SK-N-SH (cell line): ENCODE measurements around the gene HIPK1. TPM values are rescaled to one million over a fixed set of nuclear protein-coding genes. Genes with fewer than 3 reads are reported as not detected.

ENCODE experiments used
- CTCF ChIA-PET: fragments of 300-600, 350-600 bp; formaldehyde crosslinking; extraction: SDS; loops from one replicate; lab custom pipeline; 2021; lab: Yijun Ruan, JAX
- POLR2A ChIA-PET: fragments of 350-600 bp; sonication (Branson Sonifier 250); formaldehyde crosslinking; extraction: SDS; loops from one replicate; lab custom pipeline; 2020; ENCODE audit warnings: antibody characterized with exemption, inconsistent platforms; lab: Yijun Ruan, JAX
- DNase-seq: peaks from one replicate; pipeline ENCODE4 v3.0.0; 2012
- H2AFZ ChIP-seq: fragments of 200-600 bp; sonication (generic); 2 replicates; pipeline ENCODE4 v1.8.1; 2016; ENCODE audit warnings: antibody characterized with exemption, mild to moderate bottlenecking, low read depth
- H3F3A ChIP-seq: fragments of 200-600 bp; sonication (generic); replicated peaks from 2 replicates; pipeline ENCODE3; 2016; ENCODE audit warnings: antibody characterized with exemption, mild to moderate bottlenecking; ENCODE audit not compliant: insufficient read depth
- H3K27ac ChIP-seq, 2 experiments: fragments of 200-500 bp in 1 of 2; fragments of 200-600 bp in 1 of 2; sonication (Bioruptor generic) in 1 of 2; sonication (generic), shearing (Covaris generic) in 1 of 2; 2 replicates each; pipeline versions ENCODE4 v1.5.1 to v1.6.1; 2014 to 2016; ENCODE audit warnings: low read depth in 2 of 2, inconsistent platforms in 1 of 2, low read length in 1 of 2, mild to moderate bottlenecking in 1 of 2, mixed read lengths in 1 of 2
- H3K27me3 ChIP-seq: fragments of 200-600 bp; sonication (generic), shearing (Covaris generic); 2 replicates; pipeline ENCODE4 v1.6.1; 2016; ENCODE audit warnings: mixed run types; ENCODE audit not compliant: insufficient read depth
- H3K36me3 ChIP-seq, 2 experiments: fragments of 200-500 bp in 1 of 2; fragments of 200-600 bp in 1 of 2; sonication (Bioruptor generic) in 1 of 2; sonication (generic) in 1 of 2; replicated peaks in 1 of 2; 2 replicates each; pipeline versions ENCODE3 to v1.5.1; 2014 to 2016; ENCODE audit warnings: low read length in 1 of 2, mild to moderate bottlenecking in 1 of 2; ENCODE audit not compliant: insufficient read depth in 2 of 2, control insufficient read depth in 1 of 2
- H3K4me1 ChIP-seq, 2 experiments: fragments of 200-500 bp in 1 of 2; fragments of 200-600 bp in 1 of 2; sonication (Bioruptor generic) in 1 of 2; sonication (generic), shearing (Covaris generic) in 1 of 2; 2 replicates each; pipeline versions ENCODE4 v1.5.1 to v1.6.1; 2014 to 2016; ENCODE audit warnings: low read depth in 1 of 2, low read length in 1 of 2, mixed run types in 1 of 2; ENCODE audit not compliant: insufficient read depth in 2 of 2, control insufficient read depth in 1 of 2
- H3K4me2 ChIP-seq: fragments of 200-600 bp; sonication (generic), shearing (Covaris generic); 2 replicates; pipeline ENCODE4 v1.6.1; 2017; ENCODE audit warnings: mixed run types
- H3K4me3 ChIP-seq, 2 experiments: fragments of 200-500 bp in 1 of 2; fragments of 200-600 bp in 1 of 2; sonication (Bioruptor generic) in 1 of 2; sonication (generic), shearing (Covaris generic) in 1 of 2; 2 replicates each; pipeline versions ENCODE4 v1.5.1 to v1.8.1; 2014 to 2016; ENCODE audit warnings: low read depth in 2 of 2, inconsistent platforms in 1 of 2, low read length in 1 of 2, mild to moderate bottlenecking in 1 of 2, mixed read lengths in 1 of 2, moderate library complexity in 1 of 2
- H3K79me2 ChIP-seq: fragments of 200-600 bp; sonication (generic); 2 replicates; pipeline ENCODE4 v1.8.1; 2017; ENCODE audit warnings: mild to moderate bottlenecking; ENCODE audit not compliant: insufficient read depth
- H3K9ac ChIP-seq: fragments of 200-600 bp; sonication (generic); 2 replicates; pipeline ENCODE4 v1.6.1; 2017; ENCODE audit warnings: mixed run types
- H3K9me2 ChIP-seq: fragments of 200-600 bp; sonication (generic); 2 replicates; pipeline ENCODE4 v1.6.1; 2017; ENCODE audit warnings: mixed run types
- H3K9me3 ChIP-seq: fragments of 200-600 bp; sonication (generic); 2 replicates; pipeline ENCODE4 v1.6.1; 2017; ENCODE audit warnings: mixed run types, mild to moderate bottlenecking, moderate library complexity
- H4K20me1 ChIP-seq: fragments of 200-600 bp; sonication (generic); 2 replicates; pipeline ENCODE4 v1.6.1; 2017; ENCODE audit warnings: mild to moderate bottlenecking, mixed run types; ENCODE audit not compliant: insufficient read depth
- CHD2 ChIP-seq: fragments of 150-350 bp; IDR thresholded peaks from 2 replicates; pipeline ENCODE4 v1.6.1; 2018; ENCODE audit warnings: low read length; ENCODE audit not compliant: partially characterized antibody
- ELF1 ChIP-seq: IDR thresholded peaks from 2 replicates; pipeline ENCODE4 v1.4.0; 2012
- EP300 ChIP-seq, 2 experiments: IDR thresholded peaks; 2 replicates each; pipeline versions ENCODE4 v1.4.0 to v1.6.1; 2012; ENCODE audit warnings: borderline replicate concordance in 1 of 2, low read depth in 1 of 2, low read length in 1 of 2
- EZH2phosphoT487 ChIP-seq: fragments of 200-600 bp; sonication (generic); IDR thresholded peaks from 2 replicates; pipeline ENCODE4 v1.6.1; 2017; ENCODE audit warnings: low read depth, mixed run types, mild to moderate bottlenecking, antibody characterized with exemption, moderate library complexity, borderline replicate concordance
- FOSL2 ChIP-seq: IDR thresholded peaks from 2 replicates; pipeline ENCODE4 v1.4.0; 2012; ENCODE audit warnings: low read depth, mild to moderate bottlenecking, moderate library complexity, borderline replicate concordance
- FOXM1 ChIP-seq: IDR thresholded peaks from 2 replicates; pipeline ENCODE4 v1.4.0; 2012; ENCODE audit warnings: low read depth, mild to moderate bottlenecking
- GATA2 ChIP-seq: sonication (generic); formaldehyde crosslinking; IDR thresholded peaks from 2 replicates; pipeline ENCODE4 v1.5.0; 2020; ENCODE audit warnings: mild to moderate bottlenecking, missing genetic modification reagents
- JUND ChIP-seq: IDR thresholded peaks from 2 replicates; pipeline ENCODE4 v1.4.0; 2012
- NFIC ChIP-seq: IDR thresholded peaks from 2 replicates; pipeline ENCODE4 v1.4.0; 2012; ENCODE audit warnings: borderline replicate concordance
- POLR2AphosphoS5 ChIP-seq: IDR thresholded peaks from 2 replicates; pipeline ENCODE4 v1.6.1; 2012; ENCODE audit warnings: low read depth, low read length
- RAD21 ChIP-seq: IDR thresholded peaks from 2 replicates; pipeline ENCODE4 v1.6.1; 2012; ENCODE audit warnings: mild to moderate bottlenecking, low read length
- SMC3 ChIP-seq: IDR thresholded peaks from 2 replicates; pipeline ENCODE4 v1.6.1; 2012; ENCODE audit warnings: low read depth, low read length, improper control_type of control experiment
- TCF12 ChIP-seq: IDR thresholded peaks from 2 replicates; pipeline ENCODE4 v1.4.0; 2012
- TEAD4 ChIP-seq: IDR thresholded peaks from 2 replicates; pipeline ENCODE4 v1.4.0; 2012; ENCODE audit warnings: mild to moderate bottlenecking, borderline replicate concordance; ENCODE audit not compliant: insufficient read depth
- WGBS: methylation state at CpG from one replicate; pipeline ENCODE4 v1.1.6; 2017; ENCODE audit warnings: low lambda C conversion rate; 5-methylcytosine and 5-hydroxymethylcytosine counted together
- polyA plus RNA-seq, 3 experiments: library from polyadenylated mRNA; depleted of rRNA; stranded (reverse); fragments of >200 nt; gene quantifications; 2 replicates each; pipeline ENCODE4 v1.2.3, GENCODE V29; 2012
- TF ChIP-seq, protein P1 (sequence below): IDR thresholded peaks from 2 replicates; pipeline ENCODE4; 2012
- TF ChIP-seq, protein P2 (sequence below): fragments of 150-350 bp; IDR thresholded peaks from 2 replicates; pipeline ENCODE4 v1.6.1; 2017; ENCODE audit warnings: antibody characterized with exemption, low read length, low read depth, borderline replicate concordance
- TF ChIP-seq, protein P3 (sequence below): IDR thresholded peaks from 2 replicates; pipeline ENCODE4 v1.4.0; 2012; ENCODE audit warnings: low read depth, borderline replicate concordance
- TF ChIP-seq, protein P4 (sequence below): fragments of 150-350 bp; IDR thresholded peaks from 2 replicates; pipeline ENCODE4 v1.6.1; 2016; ENCODE audit warnings: mild to moderate bottlenecking, low read depth, low read length
- TF ChIP-seq, protein P5 (sequence below): IDR thresholded peaks from 2 replicates; pipeline ENCODE4 v1.4.0; 2012; ENCODE audit warnings: low read depth
- TF ChIP-seq, protein P6 (sequence below): fragments of 200-600 bp; sonication (generic); IDR thresholded peaks from 2 replicates; pipeline ENCODE4 v1.6.1; 2017; ENCODE audit warnings: antibody characterized with exemption, mild to moderate bottlenecking, moderate library complexity
- TF ChIP-seq, protein P7 (sequence below): IDR thresholded peaks from 2 replicates; pipeline ENCODE4 v1.6.1; 2012; ENCODE audit warnings: mild to moderate bottlenecking, low read depth, low read length, moderate library complexity
- TF ChIP-seq, protein P8 (sequence below): IDR thresholded peaks from 2 replicates; pipeline ENCODE4 v1.4.0; 2012; ENCODE audit warnings: low read depth, borderline replicate concordance

HIPK1 gene
- polyA plus RNA-seq, 1 of the 3 experiments (the other 2 are of a cell fraction): 7.1 TPM

DNA sequence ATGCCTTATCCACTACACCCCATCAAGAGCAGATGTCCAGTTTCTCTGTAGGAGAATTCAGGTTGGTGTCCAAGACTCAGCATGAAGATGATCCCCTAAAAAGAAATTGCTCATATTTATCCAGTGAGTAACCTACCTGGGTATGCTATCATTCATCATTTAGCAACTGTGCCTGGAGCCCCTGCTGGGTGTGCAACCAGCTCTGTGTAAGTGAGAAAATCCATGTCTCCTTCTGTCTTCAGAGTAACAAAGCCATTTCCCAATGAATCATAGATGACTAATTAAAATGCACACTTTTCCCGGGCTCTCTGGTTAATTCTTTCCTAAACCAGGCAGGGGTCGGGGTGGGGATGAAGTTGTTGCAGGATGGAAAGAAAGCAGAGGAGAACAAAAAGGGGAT lies 86.0 kb downstream of the HIPK1 start:
- POLR2A ChIA-PET: no interaction called here
- no peaks in the 10 kb centered on the region for H3K9me3 ChIP-seq
- H3K4me3 ChIP-seq: no peak overlapping the region
- peak overlapping the region; percentile 26; the same call in 1 of the 2 replicates for H2AFZ ChIP-seq
- no peak for DNase-seq
- peaks cover 0 to 7% of the 10 kb centered on the region in 2 experiments; a peak in 2 of 4 replicates for H3K4me1 ChIP-seq
- WGBS: 15% methylated on average over 2 of the region's 2 CpGs
- H3K79me2 ChIP-seq: no peaks in the 10 kb centered on the region
- H3K4me2 ChIP-seq: no peak overlapping the region
- no peak overlapping the region for H3K9ac ChIP-seq
- H3K9me2 ChIP-seq: no peaks in the 10 kb centered on the region
- TF ChIP-seq TCF12: peak; percentile 53
- TF ChIP-seq, protein P1, sequence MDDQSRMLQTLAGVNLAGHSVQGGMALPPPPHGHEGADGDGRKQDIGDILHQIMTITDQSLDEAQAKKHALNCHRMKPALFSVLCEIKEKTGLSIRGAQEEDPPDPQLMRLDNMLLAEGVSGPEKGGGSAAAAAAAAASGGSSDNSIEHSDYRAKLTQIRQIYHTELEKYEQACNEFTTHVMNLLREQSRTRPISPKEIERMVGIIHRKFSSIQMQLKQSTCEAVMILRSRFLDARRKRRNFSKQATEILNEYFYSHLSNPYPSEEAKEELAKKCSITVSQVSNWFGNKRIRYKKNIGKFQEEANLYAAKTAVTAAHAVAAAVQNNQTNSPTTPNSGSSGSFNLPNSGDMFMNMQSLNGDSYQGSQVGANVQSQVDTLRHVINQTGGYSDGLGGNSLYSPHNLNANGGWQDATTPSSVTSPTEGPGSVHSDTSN: peak; percentile 34; the same call in 1 of the 2 replicates
- TF ChIP-seq, protein P2, sequence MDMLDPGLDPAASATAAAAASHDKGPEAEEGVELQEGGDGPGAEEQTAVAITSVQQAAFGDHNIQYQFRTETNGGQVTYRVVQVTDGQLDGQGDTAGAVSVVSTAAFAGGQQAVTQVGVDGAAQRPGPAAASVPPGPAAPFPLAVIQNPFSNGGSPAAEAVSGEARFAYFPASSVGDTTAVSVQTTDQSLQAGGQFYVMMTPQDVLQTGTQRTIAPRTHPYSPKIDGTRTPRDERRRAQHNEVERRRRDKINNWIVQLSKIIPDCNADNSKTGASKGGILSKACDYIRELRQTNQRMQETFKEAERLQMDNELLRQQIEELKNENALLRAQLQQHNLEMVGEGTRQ: no peak
- TF ChIP-seq, protein P3, sequence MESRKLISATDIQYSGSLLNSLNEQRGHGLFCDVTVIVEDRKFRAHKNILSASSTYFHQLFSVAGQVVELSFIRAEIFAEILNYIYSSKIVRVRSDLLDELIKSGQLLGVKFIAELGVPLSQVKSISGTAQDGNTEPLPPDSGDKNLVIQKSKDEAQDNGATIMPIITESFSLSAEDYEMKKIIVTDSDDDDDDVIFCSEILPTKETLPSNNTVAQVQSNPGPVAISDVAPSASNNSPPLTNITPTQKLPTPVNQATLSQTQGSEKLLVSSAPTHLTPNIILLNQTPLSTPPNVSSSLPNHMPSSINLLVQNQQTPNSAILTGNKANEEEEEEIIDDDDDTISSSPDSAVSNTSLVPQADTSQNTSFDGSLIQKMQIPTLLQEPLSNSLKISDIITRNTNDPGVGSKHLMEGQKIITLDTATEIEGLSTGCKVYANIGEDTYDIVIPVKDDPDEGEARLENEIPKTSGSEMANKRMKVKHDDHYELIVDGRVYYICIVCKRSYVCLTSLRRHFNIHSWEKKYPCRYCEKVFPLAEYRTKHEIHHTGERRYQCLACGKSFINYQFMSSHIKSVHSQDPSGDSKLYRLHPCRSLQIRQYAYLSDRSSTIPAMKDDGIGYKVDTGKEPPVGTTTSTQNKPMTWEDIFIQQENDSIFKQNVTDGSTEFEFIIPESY: no peak
- peak; percentile 27; the same call in 1 of the 2 replicates for TF ChIP-seq JUND
- no peak for TF ChIP-seq SMC3
- TF ChIP-seq NFIC: no peak
- no peak for TF ChIP-seq ELF1
- TF ChIP-seq, protein P4, sequence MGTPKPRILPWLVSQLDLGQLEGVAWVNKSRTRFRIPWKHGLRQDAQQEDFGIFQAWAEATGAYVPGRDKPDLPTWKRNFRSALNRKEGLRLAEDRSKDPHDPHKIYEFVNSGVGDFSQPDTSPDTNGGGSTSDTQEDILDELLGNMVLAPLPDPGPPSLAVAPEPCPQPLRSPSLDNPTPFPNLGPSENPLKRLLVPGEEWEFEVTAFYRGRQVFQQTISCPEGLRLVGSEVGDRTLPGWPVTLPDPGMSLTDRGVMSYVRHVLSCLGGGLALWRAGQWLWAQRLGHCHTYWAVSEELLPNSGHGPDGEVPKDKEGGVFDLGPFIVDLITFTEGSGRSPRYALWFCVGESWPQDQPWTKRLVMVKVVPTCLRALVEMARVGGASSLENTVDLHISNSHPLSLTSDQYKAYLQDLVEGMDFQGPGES: no peak
- TF ChIP-seq, protein P5, sequence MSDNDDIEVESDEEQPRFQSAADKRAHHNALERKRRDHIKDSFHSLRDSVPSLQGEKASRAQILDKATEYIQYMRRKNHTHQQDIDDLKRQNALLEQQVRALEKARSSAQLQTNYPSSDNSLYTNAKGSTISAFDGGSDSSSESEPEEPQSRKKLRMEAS: no peak
- TF ChIP-seq RAD21: no peak
- no peak for TF ChIP-seq POLR2AphosphoS5
- peak; percentile 47; the same call in 1 of the 2 replicates for TF ChIP-seq FOSL2
- no peak for TF ChIP-seq FOXM1
- no peak for TF ChIP-seq EZH2phosphoT487
- TF ChIP-seq, protein P6, sequence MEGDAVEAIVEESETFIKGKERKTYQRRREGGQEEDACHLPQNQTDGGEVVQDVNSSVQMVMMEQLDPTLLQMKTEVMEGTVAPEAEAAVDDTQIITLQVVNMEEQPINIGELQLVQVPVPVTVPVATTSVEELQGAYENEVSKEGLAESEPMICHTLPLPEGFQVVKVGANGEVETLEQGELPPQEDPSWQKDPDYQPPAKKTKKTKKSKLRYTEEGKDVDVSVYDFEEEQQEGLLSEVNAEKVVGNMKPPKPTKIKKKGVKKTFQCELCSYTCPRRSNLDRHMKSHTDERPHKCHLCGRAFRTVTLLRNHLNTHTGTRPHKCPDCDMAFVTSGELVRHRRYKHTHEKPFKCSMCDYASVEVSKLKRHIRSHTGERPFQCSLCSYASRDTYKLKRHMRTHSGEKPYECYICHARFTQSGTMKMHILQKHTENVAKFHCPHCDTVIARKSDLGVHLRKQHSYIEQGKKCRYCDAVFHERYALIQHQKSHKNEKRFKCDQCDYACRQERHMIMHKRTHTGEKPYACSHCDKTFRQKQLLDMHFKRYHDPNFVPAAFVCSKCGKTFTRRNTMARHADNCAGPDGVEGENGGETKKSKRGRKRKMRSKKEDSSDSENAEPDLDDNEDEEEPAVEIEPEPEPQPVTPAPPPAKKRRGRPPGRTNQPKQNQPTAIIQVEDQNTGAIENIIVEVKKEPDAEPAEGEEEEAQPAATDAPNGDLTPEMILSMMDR: no peak
- TF ChIP-seq CHD2: no peak
- TF ChIP-seq, protein P7, sequence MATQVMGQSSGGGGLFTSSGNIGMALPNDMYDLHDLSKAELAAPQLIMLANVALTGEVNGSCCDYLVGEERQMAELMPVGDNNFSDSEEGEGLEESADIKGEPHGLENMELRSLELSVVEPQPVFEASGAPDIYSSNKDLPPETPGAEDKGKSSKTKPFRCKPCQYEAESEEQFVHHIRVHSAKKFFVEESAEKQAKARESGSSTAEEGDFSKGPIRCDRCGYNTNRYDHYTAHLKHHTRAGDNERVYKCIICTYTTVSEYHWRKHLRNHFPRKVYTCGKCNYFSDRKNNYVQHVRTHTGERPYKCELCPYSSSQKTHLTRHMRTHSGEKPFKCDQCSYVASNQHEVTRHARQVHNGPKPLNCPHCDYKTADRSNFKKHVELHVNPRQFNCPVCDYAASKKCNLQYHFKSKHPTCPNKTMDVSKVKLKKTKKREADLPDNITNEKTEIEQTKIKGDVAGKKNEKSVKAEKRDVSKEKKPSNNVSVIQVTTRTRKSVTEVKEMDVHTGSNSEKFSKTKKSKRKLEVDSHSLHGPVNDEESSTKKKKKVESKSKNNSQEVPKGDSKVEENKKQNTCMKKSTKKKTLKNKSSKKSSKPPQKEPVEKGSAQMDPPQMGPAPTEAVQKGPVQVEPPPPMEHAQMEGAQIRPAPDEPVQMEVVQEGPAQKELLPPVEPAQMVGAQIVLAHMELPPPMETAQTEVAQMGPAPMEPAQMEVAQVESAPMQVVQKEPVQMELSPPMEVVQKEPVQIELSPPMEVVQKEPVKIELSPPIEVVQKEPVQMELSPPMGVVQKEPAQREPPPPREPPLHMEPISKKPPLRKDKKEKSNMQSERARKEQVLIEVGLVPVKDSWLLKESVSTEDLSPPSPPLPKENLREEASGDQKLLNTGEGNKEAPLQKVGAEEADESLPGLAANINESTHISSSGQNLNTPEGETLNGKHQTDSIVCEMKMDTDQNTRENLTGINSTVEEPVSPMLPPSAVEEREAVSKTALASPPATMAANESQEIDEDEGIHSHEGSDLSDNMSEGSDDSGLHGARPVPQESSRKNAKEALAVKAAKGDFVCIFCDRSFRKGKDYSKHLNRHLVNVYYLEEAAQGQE: no peak
- TF ChIP-seq EP300 (IDR thresholded peaks at IDR 0.05; ENCODE audit: borderline replicate concordance in 1 of 2, low read depth in 1 of 2, low read length in 1 of 2): no peak
- no peak for TF ChIP-seq GATA2 (CRISPR knock-in tag)
- TF ChIP-seq TEAD4: no peak
- TF ChIP-seq, protein P8, sequence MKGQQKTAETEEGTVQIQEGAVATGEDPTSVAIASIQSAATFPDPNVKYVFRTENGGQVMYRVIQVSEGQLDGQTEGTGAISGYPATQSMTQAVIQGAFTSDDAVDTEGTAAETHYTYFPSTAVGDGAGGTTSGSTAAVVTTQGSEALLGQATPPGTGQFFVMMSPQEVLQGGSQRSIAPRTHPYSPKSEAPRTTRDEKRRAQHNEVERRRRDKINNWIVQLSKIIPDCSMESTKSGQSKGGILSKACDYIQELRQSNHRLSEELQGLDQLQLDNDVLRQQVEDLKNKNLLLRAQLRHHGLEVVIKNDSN: no peak
- no peaks in the 10 kb centered on the region for H4K20me1 ChIP-seq
- H3K27ac ChIP-seq: no peak overlapping the region
- CTCF ChIA-PET: interaction anchor here (0.6 kb wide), 1 partner anchor 19 kb away, joined by 3 read pairs; no protein-coding TSS in a partner anchor
- H3K36me3 ChIP-seq: no peaks in the 10 kb centered on the region
- H3F3A ChIP-seq: no peaks in the 10 kb centered on the region
- no peaks in the 10 kb centered on the region for H3K27me3 ChIP-seq
